ENCODE measurements around the gene TUSC2.

GRCh38 chr3:50297384-50297775, 30.6 kb downstream of the TUSC2 start:
- TF ChIP-seq SMC3 (IDR thresholded peaks at IDR 0.05; ENCODE audit: borderline replicate concordance, low read length) (no peak), IKZF1 (conservative IDR thresholded peaks at IDR 0.05) (no peak), RFX5 (IDR thresholded peaks at IDR 0.05; ENCODE audit: low read depth, low read length) (no peak), MAX (IDR thresholded peaks at IDR 0.05; ENCODE audit: low read depth, low read length) (no peak), FOS (IDR thresholded peaks at IDR 0.05; ENCODE audit: borderline replicate concordance, extremely low read depth, insufficient read length) (no peak), CREB1 (IDR thresholded peaks at IDR 0.05; ENCODE audit: low read depth) (no peak), EZH2 (IDR thresholded peaks at IDR 0.05; ENCODE audit: borderline replicate concordance, control insufficient read depth, low read depth, low read length) (no peak), CTCF (IDR thresholded peaks at IDR 0.05 in 2 of 3, conservative IDR thresholded peaks at IDR 0.05 in 1 of 3; ENCODE audit: control insufficient read depth in 2 of 3, extremely low read depth in 1 of 3, insufficient read depth in 1 of 3, low read depth in 3 of 3, low read length in 3 of 3) (no peak), ATF3 (IDR thresholded peaks at IDR 0.05; ENCODE audit: borderline replicate concordance, extremely low read depth, low read depth, low read length) (no peak), ETV6 (conservative IDR thresholded peaks at IDR 0.05 in 1 of 2, IDR thresholded peaks at IDR 0.05 in 1 of 2; ENCODE audit: borderline replicate concordance in 1 of 2, low read depth in 1 of 2) (no peak), RELA (IDR thresholded peaks at IDR 0.05; ENCODE audit: borderline replicate concordance, partially characterized antibody) (no peak), YY1 (IDR thresholded peaks at IDR 0.05; ENCODE audit: low read depth, low read length) (no peak)
